Vagina (tissue), 2 donors: Measurements from ENCODE around the gene CRLF2. TPM values are rescaled to one million over a fixed set of nuclear protein-coding genes. Genes with fewer than 3 reads are reported as not detected.
"Not testable (repeated sequence)": the region's sequence is repeated elsewhere in the genome, so short reads cannot be mapped to it uniquely, and the experiment has no call there.

Experiments
- DNase-seq, 2 donors: peaks; one replicate each; pipeline ENCODE4 v3.0.0-alpha.2; 2017; ENCODE audit errors: extremely low spot score in 2 of 2
- H3K27ac ChIP-seq: fragments of 200-600 bp; sonication (generic); one replicate; pipeline ENCODE4 v1.5.1; 2019
- H3K27me3 ChIP-seq: fragments of 200-600 bp; sonication (generic); one replicate; pipeline ENCODE4 v1.5.1; 2019
- H3K36me3 ChIP-seq, 2 donors: fragments of 200-600 bp; sonication (generic); one replicate each; pipeline ENCODE4 v1.5.1; 2017 to 2019
- H3K4me1 ChIP-seq: fragments of 200-600 bp; sonication (generic); one replicate; pipeline ENCODE4 v1.5.1; 2019
- H3K4me3 ChIP-seq, 2 donors: fragments of 200-600 bp; sonication (generic); 1 replicate in 1 of 2; 2 replicates in 1 of 2; pipeline ENCODE4 v1.5.1; 2016 to 2019
- H3K9me3 ChIP-seq: fragments of 200-600 bp; sonication (generic); one replicate; pipeline ENCODE4 v1.5.1; 2019
- POLR2A ChIP-seq, 2 donors: fragments of 450-650 bp; IDR thresholded peaks; one replicate each; pipeline ENCODE4 v1.6.1; 2017; ENCODE audit warnings: antibody characterized with exemption in 2 of 2, mild to moderate bottlenecking in 2 of 2, moderate library complexity in 2 of 2
- POLR2AphosphoS5 ChIP-seq, 2 donors: sonication (generic); formaldehyde crosslinking; IDR thresholded peaks; one replicate each; pipeline ENCODE4 v1.9.0; 2017; ENCODE audit warnings: antibody characterized with exemption in 2 of 2, mild to moderate bottlenecking in 2 of 2, low read depth in 1 of 2; ENCODE audit not compliant: insufficient read depth in 1 of 2
- intact Hi-C: fragments of 100-400 bp; cut with DNase I; formaldehyde crosslinking; loops from one replicate; pipeline ENCODE4 v1.15.1; 2023
- total RNA-seq: library from RNA; depleted of rRNA; stranded (reverse); fragments of >200 nt; gene quantifications from one replicate; pipeline ENCODE4 v1.2.3, GENCODE V29; 2016
- TF ChIP-seq, protein P1 (sequence below), 3 experiments: fragments of 450-650 bp in 2 of 3; fragments of 200-600 bp in 1 of 3; sonication (generic) in 1 of 3; IDR thresholded peaks; one replicate each; pipeline ENCODE4 v1.5.1; 2017 to 2019; ENCODE audit warnings: antibody characterized with exemption in 3 of 3, mild to moderate bottlenecking in 2 of 3, moderate library complexity in 2 of 3

Gene CRLF2
- total RNA-seq, 1 donor from 2014 or later: not detected

GRCh38 chrX:1190596-1191145 is 21.8 kb downstream of the CRLF2 start:
- Histone ChIP-seq H3K4me1 (no peaks in the 10 kb centered on the region), H3K36me3 (no peaks in the 10 kb centered on the region), H3K27ac (no peak overlapping the region), H3K4me3 (no peak overlapping the region), H3K9me3 (no peaks in the 10 kb centered on the region), H3K27me3 (no peaks in the 10 kb centered on the region)
- intact Hi-C loops: no loop called here
- no peak for TF ChIP-seq POLR2A (IDR thresholded peaks at IDR 0.05)
- TF ChIP-seq, protein P1, sequence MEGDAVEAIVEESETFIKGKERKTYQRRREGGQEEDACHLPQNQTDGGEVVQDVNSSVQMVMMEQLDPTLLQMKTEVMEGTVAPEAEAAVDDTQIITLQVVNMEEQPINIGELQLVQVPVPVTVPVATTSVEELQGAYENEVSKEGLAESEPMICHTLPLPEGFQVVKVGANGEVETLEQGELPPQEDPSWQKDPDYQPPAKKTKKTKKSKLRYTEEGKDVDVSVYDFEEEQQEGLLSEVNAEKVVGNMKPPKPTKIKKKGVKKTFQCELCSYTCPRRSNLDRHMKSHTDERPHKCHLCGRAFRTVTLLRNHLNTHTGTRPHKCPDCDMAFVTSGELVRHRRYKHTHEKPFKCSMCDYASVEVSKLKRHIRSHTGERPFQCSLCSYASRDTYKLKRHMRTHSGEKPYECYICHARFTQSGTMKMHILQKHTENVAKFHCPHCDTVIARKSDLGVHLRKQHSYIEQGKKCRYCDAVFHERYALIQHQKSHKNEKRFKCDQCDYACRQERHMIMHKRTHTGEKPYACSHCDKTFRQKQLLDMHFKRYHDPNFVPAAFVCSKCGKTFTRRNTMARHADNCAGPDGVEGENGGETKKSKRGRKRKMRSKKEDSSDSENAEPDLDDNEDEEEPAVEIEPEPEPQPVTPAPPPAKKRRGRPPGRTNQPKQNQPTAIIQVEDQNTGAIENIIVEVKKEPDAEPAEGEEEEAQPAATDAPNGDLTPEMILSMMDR (IDR thresholded peaks at IDR 0.05): no peak
- TF ChIP-seq POLR2AphosphoS5 (IDR thresholded peaks at IDR 0.05; ENCODE audit: insufficient read depth in 1 of 2, low read depth in 1 of 2): no peak
- peak in 1 of 2 donors; percentile 60 for DNase-seq

- H3K4me1 ChIP-seq: no peaks in the 10 kb centered on the region
- no peaks in the 10 kb centered on the region for H3K27me3 ChIP-seq
- peak; percentile 12 to 22 for DNase-seq
- no peak overlapping the region for H3K4me3 ChIP-seq
- no peaks in the 10 kb centered on the region for H3K9me3 ChIP-seq
- no peaks in the 10 kb centered on the region for H3K36me3 ChIP-seq
- TF ChIP-seq POLR2A (IDR thresholded peaks at IDR 0.05) (no peak), POLR2AphosphoS5 (IDR thresholded peaks at IDR 0.05; ENCODE audit: insufficient read depth in 1 of 2, low read depth in 1 of 2) (no peak)
- TF ChIP-seq, protein P1 (IDR thresholded peaks at IDR 0.05): no peak
- intact Hi-C loops: no loop called here
- H3K27ac ChIP-seq: no peak overlapping the region
Measured at GRCh38 chrX:1185561-1185960, 26.9 kb downstream of the CRLF2 start.

- no peak overlapping the region for H3K4me3 ChIP-seq
- H3K9me3 ChIP-seq: no peaks in the 10 kb centered on the region
- no peaks in the 10 kb centered on the region for H3K36me3 ChIP-seq
- TF ChIP-seq, protein P1 (IDR thresholded peaks at IDR 0.05): no peak
- TF ChIP-seq POLR2AphosphoS5 (IDR thresholded peaks at IDR 0.05; ENCODE audit: insufficient read depth in 1 of 2, low read depth in 1 of 2) (no peak), POLR2A (IDR thresholded peaks at IDR 0.05) (no peak)
- H3K4me1 ChIP-seq: no peaks in the 10 kb centered on the region
- peak in 1 of 2 donors; percentile 43 for DNase-seq
- no peaks in the 10 kb centered on the region for H3K27me3 ChIP-seq
- intact Hi-C loops: no loop called here
- no peak overlapping the region for H3K27ac ChIP-seq
Measured at GRCh38 chrX:1182211-1182610, 30.2 kb downstream of the CRLF2 start.

DNA sequence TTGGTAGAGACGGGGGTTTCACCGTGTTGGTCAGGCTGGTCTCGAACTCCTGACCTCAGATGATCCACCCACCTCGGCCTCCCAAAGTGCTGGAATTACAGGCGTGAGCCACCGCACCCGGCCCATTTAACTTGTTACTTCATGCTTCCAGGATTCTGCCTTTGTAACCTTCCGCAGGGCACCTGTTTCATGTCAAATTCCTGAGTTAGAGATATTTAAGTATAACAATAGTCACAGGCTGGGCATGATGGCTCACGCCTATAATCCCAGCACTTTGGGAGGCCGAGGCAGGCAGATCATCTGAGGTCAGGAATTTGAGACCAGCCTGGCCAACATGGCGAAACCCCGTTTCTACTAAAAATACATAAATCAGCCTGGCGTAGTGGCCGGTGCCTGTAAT is 30.8 kb downstream of the CRLF2 start:
- DNase-seq: peak; percentile 9 to 65
- H3K4me1 ChIP-seq, H3K9me3 ChIP-seq, H3K36me3 ChIP-seq, H3K27ac ChIP-seq, H3K27me3 ChIP-seq, intact Hi-C loops, H3K4me3 ChIP-seq: not testable (repeated sequence)

GRCh38 chrX:1181170-1181569 is 31.3 kb downstream of the CRLF2 start:
- intact Hi-C loops: no loop called here
- DNase-seq: peak; percentile 12 to 29
- H3K4me3 ChIP-seq: no peak overlapping the region

More at GRCh38 chrX:1181170-1181569, 31.3 kb downstream of the CRLF2 start:
- Histone ChIP-seq H3K27ac (no peak overlapping the region), H3K27me3 (no peaks in the 10 kb centered on the region), H3K36me3 (no peaks in the 10 kb centered on the region), H3K9me3 (no peaks in the 10 kb centered on the region), H3K4me1 (no peaks in the 10 kb centered on the region)
- TF ChIP-seq POLR2AphosphoS5 (IDR thresholded peaks at IDR 0.05; ENCODE audit: insufficient read depth in 1 of 2, low read depth in 1 of 2): no peak
- TF ChIP-seq, protein P1 (IDR thresholded peaks at IDR 0.05): no peak
- no peak for TF ChIP-seq POLR2A (IDR thresholded peaks at IDR 0.05)
